GM12874 (cell line): ENCODE results near the gene DLG2.

Source experiments
- TF ChIP-seq, protein P1 (sequence below): IDR thresholded peaks from 2 replicates; pipeline ENCODE4 v1.5.1; 2011; ENCODE audit warnings: low read depth, mild to moderate bottlenecking, control low read depth, low read length, moderate library complexity; ENCODE audit not compliant: insufficient read depth

DLG2 gene

DNA sequence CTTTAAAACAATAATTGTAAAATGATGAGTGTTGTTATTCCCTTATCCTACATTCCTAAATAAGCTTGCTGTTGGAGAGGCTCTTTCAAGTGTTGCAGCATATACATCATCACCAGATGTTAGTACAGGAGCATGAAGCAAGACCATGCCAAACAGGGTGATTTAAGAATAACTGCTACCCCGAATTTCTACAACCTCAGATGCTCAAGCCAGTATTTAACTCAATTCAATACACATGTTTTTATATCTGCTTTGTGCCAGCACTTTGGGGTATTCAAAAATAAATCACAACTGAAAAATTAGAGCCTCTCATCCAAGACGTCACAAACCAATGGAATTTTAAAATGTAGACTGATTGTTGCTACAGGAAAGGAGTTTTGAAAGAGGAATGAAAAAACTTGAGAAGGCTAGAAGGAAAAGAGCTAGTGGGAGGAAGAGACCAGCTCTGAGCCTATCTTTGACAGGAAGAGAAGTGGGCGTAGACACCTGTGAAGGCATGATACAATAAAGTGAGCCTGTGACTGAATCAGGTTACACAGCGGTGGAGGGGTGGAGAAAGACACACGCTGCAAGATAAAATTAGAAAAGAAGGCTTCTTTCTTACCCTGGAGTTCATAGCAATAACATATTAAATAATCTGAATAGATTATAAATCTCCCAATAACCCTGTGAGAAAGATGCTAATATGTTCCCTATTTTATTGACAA, 95.8 kb downstream of the DLG2 start:
- TF ChIP-seq, protein P1, sequence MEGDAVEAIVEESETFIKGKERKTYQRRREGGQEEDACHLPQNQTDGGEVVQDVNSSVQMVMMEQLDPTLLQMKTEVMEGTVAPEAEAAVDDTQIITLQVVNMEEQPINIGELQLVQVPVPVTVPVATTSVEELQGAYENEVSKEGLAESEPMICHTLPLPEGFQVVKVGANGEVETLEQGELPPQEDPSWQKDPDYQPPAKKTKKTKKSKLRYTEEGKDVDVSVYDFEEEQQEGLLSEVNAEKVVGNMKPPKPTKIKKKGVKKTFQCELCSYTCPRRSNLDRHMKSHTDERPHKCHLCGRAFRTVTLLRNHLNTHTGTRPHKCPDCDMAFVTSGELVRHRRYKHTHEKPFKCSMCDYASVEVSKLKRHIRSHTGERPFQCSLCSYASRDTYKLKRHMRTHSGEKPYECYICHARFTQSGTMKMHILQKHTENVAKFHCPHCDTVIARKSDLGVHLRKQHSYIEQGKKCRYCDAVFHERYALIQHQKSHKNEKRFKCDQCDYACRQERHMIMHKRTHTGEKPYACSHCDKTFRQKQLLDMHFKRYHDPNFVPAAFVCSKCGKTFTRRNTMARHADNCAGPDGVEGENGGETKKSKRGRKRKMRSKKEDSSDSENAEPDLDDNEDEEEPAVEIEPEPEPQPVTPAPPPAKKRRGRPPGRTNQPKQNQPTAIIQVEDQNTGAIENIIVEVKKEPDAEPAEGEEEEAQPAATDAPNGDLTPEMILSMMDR: no peak

GRCh38 chr11:85530634-85531033, 96.5 kb downstream of the DLG2 start:
- TF ChIP-seq, protein P1: no peak

DNA sequence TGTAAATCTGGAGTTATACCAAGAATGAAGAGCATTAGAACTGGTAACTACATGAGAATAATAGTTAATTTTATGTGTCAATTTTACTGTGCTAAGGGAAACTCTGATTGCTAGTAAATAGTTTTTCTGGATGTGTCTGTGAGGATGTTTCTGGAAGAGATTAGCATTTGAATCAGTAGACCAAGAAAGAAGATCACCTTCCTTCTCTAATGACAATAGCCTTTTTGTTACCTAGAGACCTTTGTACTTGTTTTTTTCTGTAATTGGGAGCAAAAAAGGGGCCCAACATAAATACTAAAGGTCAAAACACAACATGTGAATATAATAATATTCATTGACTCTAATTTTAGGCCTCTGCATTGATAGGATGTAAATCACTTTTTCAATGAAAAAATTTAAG, 100.6 kb downstream of the DLG2 start:
- TF ChIP-seq, protein P1: no peak

- TF ChIP-seq, protein P1: no peak
Measured at GRCh38 chr11:85525686-85526085, 101.5 kb downstream of the DLG2 start.

DNA sequence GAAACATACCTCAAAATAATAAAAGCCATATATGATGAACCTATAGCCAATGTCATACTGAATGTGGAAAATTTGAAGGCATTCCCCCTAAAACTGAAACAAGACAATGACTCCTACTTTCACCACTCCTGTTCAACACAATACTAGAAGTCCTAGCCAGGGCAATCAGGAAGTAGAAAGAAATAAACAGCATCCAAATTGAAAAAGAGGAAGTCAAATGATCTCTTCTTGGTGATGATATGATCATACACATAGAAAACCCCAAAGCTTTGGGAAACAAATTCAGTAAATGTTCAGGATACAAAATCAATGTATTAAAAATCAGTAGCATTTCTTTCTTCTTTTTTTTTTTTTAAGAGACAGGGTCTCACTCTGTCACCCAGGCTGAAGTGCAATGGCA, 109.9 kb downstream of the DLG2 start:
- TF ChIP-seq, protein P1: no peak

DNA sequence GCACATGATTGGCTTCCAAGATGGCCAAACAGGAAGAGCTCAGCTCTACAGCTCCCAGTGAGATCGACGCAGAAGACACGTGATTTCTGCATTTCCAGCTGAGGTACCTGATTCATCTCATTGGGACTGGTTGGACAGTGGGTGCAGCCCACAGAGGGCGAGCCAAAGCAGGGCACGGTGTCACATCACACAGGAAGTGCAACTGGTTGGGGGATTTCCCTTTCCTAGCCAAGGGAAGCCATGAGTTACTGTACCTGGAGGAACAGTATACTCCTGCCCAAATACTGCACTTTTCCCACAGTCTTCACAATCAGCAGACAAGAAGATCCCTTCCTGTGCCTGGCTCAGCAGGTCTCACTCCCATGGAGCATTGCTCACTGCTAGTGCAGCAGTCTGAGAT, 131.2 kb downstream of the DLG2 start:
- TF ChIP-seq, protein P1: no peak

DNA sequence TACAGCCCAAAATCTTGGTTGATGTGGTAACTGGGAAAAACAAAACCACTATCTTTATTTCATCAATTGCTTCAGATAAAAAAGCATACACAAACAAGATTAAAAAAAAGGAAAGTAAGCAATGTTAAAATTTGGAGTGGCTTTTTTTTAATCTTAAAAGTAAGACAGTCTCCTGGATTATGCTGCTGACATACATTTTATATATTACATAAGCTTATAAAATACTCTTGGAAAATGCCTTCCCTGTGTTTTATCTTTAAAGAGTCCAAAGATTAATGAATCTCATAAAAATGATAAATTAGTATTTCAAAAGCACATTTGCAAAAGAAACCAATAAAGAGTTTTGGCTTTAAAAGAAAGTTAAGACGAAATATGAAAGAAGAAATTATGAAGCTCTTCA, 132.7 kb downstream of the DLG2 start:
- TF ChIP-seq, protein P1: no peak
